H1 (cell line): ENCODE measurements around the gene EFHC1.

ENCODE experiments used
- CBX5 ChIP-seq: fragments of 300-800, 300-1000 bp; sonication (generic); IDR thresholded peaks from 2 replicates; pipeline ENCODE4 v1.7.1; 2016; ENCODE audit warnings: antibody characterized with exemption, low read length, low read depth
- EZH2 ChIP-seq: fragments of 200-600 bp; sonication (generic); IDR thresholded peaks from 2 replicates; pipeline ENCODE4 v1.7.1; 2012; ENCODE audit warnings: low read depth, mild to moderate bottlenecking, moderate library complexity, low read length, inconsistent platforms; ENCODE audit not compliant: severe bottlenecking
- JUN ChIP-seq: IDR thresholded peaks from 2 replicates; pipeline ENCODE4 v1.6.1; 2011; ENCODE audit warnings: low read depth, mild to moderate bottlenecking, improper control_type of control experiment, low read length
- KDM5A ChIP-seq: fragments of 200-600 bp; IDR thresholded peaks from 2 replicates; pipeline ENCODE4 v1.7.1; 2012; ENCODE audit warnings: mild to moderate bottlenecking, low read length, inconsistent platforms, mixed read lengths
- POLR2AphosphoS5 ChIP-seq: IDR thresholded peaks from 2 replicates; pipeline ENCODE4 v1.6.1; 2011; ENCODE audit warnings: low read depth, low read length
- TF ChIP-seq, protein P1 (sequence below), 3 experiments: IDR thresholded peaks; 1 replicate in 2 of 3; 2 replicates in 1 of 3; pipeline versions ENCODE4 v1.5.1 to v1.6.1; 2011; ENCODE audit warnings: low read length in 3 of 3, mild to moderate bottlenecking in 3 of 3, inconsistent platforms in 2 of 3, low read depth in 1 of 3, moderate library complexity in 1 of 3; ENCODE audit not compliant: insufficient read depth in 1 of 3; ENCODE audit errors: control extremely low read depth in 1 of 3

GRCh38 chr6:52516269-52516668 is 96.1 kb downstream of the EFHC1 start:
- TF ChIP-seq, protein P1, sequence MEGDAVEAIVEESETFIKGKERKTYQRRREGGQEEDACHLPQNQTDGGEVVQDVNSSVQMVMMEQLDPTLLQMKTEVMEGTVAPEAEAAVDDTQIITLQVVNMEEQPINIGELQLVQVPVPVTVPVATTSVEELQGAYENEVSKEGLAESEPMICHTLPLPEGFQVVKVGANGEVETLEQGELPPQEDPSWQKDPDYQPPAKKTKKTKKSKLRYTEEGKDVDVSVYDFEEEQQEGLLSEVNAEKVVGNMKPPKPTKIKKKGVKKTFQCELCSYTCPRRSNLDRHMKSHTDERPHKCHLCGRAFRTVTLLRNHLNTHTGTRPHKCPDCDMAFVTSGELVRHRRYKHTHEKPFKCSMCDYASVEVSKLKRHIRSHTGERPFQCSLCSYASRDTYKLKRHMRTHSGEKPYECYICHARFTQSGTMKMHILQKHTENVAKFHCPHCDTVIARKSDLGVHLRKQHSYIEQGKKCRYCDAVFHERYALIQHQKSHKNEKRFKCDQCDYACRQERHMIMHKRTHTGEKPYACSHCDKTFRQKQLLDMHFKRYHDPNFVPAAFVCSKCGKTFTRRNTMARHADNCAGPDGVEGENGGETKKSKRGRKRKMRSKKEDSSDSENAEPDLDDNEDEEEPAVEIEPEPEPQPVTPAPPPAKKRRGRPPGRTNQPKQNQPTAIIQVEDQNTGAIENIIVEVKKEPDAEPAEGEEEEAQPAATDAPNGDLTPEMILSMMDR (IDR thresholded peaks at IDR 0.05; ENCODE audit: control extremely low read depth in 1 of 3, insufficient read depth in 1 of 3, low read depth in 1 of 3, low read length in 3 of 3), result no peak
- TF ChIP-seq JUN (no peak), CBX5 (no peak), POLR2AphosphoS5 (no peak), EZH2 (no peak), KDM5A (no peak)
